Endothelial cell of umbilical vein (primary cell): Measurements from ENCODE around the gene GLRA1. TPM values are rescaled to one million over a fixed set of nuclear protein-coding genes. Genes with fewer than 3 reads are reported as not detected.

ENCODE experiments used
- BruUV-seq: library from RNA; stranded (reverse); fragments of 400-500 nt; replicated peaks from 2 replicates; lab custom pipeline; 2021; lab: Mats Ljungman, UMichigan
- CTCF ChIA-PET: fragments of 300-600, 350-600 bp; sonication (Branson Sonifier 250); formaldehyde crosslinking; loops from one replicate; lab custom pipeline; 2021; ENCODE audit warnings: antibody characterized with exemption, inconsistent platforms; lab: Charles Lee
- POLR2A ChIA-PET: fragments of 300-600, 350-600 bp; sonication (Branson Sonifier 250); formaldehyde crosslinking; loops from one replicate; lab custom pipeline; 2021; ENCODE audit warnings: antibody characterized with exemption, inconsistent platforms; lab: Charles Lee
- DNase-seq: peaks from one replicate; pipeline ENCODE4 v3.0.0-alpha.2; 2011; ENCODE audit warnings: low read depth, low spot score
- FAIRE-seq: peaks from 2 replicates; lab custom pipeline; 2011; peaks lifted over from hg19 to GRCh38; lab: Jason Lieb, UNC
- H2AFZ ChIP-seq: 2 replicates; pipeline ENCODE4 v1.6.0; 2012; ENCODE audit warnings: low read depth, low read length, control low read depth, inconsistent platforms
- H3K27ac ChIP-seq: 2 replicates; pipeline ENCODE4 v1.5.1; 2011; ENCODE audit warnings: low read depth, mild to moderate bottlenecking, control low read depth, low read length, moderate library complexity; ENCODE audit not compliant: insufficient read depth
- H3K27me3 ChIP-seq, 2 experiments: 2 replicates each; pipeline versions ENCODE4 v1.6.0 to v1.6.1; 2011; ENCODE audit warnings: low read length in 2 of 2, mixed read lengths in 1 of 2; ENCODE audit not compliant: control insufficient read depth in 2 of 2, insufficient read depth in 2 of 2
- H3K36me3 ChIP-seq, 2 experiments: 2 replicates in 1 of 2; 3 replicates in 1 of 2; pipeline ENCODE4 v1.5.1; 2011; ENCODE audit warnings: low read length in 2 of 2, mild to moderate bottlenecking in 1 of 2, moderate library complexity in 1 of 2; ENCODE audit not compliant: control insufficient read depth in 2 of 2, insufficient read depth in 2 of 2; ENCODE audit errors: extremely low read depth in 1 of 2
- H3K4me1 ChIP-seq: 3 replicates; pipeline ENCODE4 v1.5.1; 2011; ENCODE audit warnings: mild to moderate bottlenecking, low read length; ENCODE audit not compliant: control insufficient read depth, insufficient read depth; ENCODE audit errors: extremely low read depth
- H3K4me2 ChIP-seq: 2 replicates; pipeline ENCODE4 v1.6.1; 2011; ENCODE audit warnings: low read length, control low read depth, mixed read lengths; ENCODE audit not compliant: insufficient read depth
- H3K4me3 ChIP-seq, 3 experiments: fragments of 200-600 bp in 1 of 3; sonication (generic), shearing (Covaris generic) in 1 of 3; replicated peaks in 1 of 3; 2 replicates each; pipeline ENCODE4 v1.5.1; 2011 to 2016; ENCODE audit warnings: control low read depth in 3 of 3, low read length in 3 of 3, mild to moderate bottlenecking in 2 of 3, inconsistent platforms in 1 of 3, low read depth in 1 of 3, moderate library complexity in 1 of 3; ENCODE audit not compliant: insufficient read depth in 1 of 3
- H3K79me2 ChIP-seq: 2 replicates; pipeline ENCODE4 v1.6.0; 2012; ENCODE audit warnings: low read length, inconsistent platforms; ENCODE audit not compliant: control insufficient read depth, insufficient read depth
- H3K9ac ChIP-seq: replicated peaks from 2 replicates; pipeline ENCODE3; 2011; ENCODE audit warnings: low read length, control low read depth; ENCODE audit not compliant: insufficient read depth; ENCODE audit errors: extremely low read depth
- H3K9me1 ChIP-seq: replicated peaks from 3 replicates; pipeline ENCODE4 v1.6.0; 2011; ENCODE audit warnings: mild to moderate bottlenecking, low read length; ENCODE audit not compliant: control insufficient read depth, insufficient read depth; ENCODE audit errors: extremely low read depth
- H3K9me3 ChIP-seq: replicated peaks from 2 replicates; pipeline ENCODE4 v1.5.1; 2012; ENCODE audit warnings: low read length, inconsistent platforms; ENCODE audit not compliant: control insufficient read depth, insufficient read depth
- H4K20me1 ChIP-seq: replicated peaks from 2 replicates; pipeline ENCODE3; 2011; ENCODE audit warnings: mild to moderate bottlenecking, low read length; ENCODE audit not compliant: control insufficient read depth, insufficient read depth; ENCODE audit errors: extremely low read depth
- CTCF ChIP-seq, 2 donors: IDR thresholded peaks; 1 replicate in 1 of 2; 2 replicates in 1 of 2; pipeline ENCODE4 v1.5.1; 2011; ENCODE audit warnings: low read length in 2 of 2, mild to moderate bottlenecking in 2 of 2, moderate library complexity in 2 of 2, control low read depth in 1 of 2, inconsistent platforms in 1 of 2, low read depth in 1 of 2; ENCODE audit not compliant: insufficient read depth in 1 of 2; ENCODE audit errors: extremely low read depth in 1 of 2
- EZH2 ChIP-seq: IDR thresholded peaks from 2 replicates; pipeline ENCODE4 v1.6.1; 2012; ENCODE audit warnings: borderline replicate concordance, low read depth, mild to moderate bottlenecking, moderate library complexity, low read length, inconsistent platforms; ENCODE audit not compliant: severe bottlenecking
- FOS ChIP-seq: IDR thresholded peaks from 2 replicates; pipeline ENCODE4 v1.6.1; 2011; ENCODE audit warnings: mild to moderate bottlenecking, low read length, moderate library complexity, borderline replicate concordance; ENCODE audit not compliant: insufficient read depth
- GATA2 ChIP-seq: IDR thresholded peaks from 2 replicates; pipeline ENCODE4 v1.7.0; 2011; ENCODE audit warnings: low read depth, mild to moderate bottlenecking, moderate library complexity, mixed read lengths, low read length; ENCODE audit not compliant: insufficient read length, insufficient read depth
- JUN ChIP-seq: IDR thresholded peaks from 2 replicates; pipeline ENCODE4 v1.6.1; 2011; ENCODE audit warnings: borderline replicate concordance, low read depth; ENCODE audit not compliant: insufficient read length, insufficient read depth
- MAX ChIP-seq: IDR thresholded peaks from 2 replicates; pipeline ENCODE4 v1.6.1; 2011; ENCODE audit not compliant: insufficient read depth, insufficient read length
- MYC ChIP-seq: IDR thresholded peaks from one replicate; pipeline ENCODE4 v1.6.1; 2011; ENCODE audit warnings: mild to moderate bottlenecking, low read depth, low read length
- POLR2A ChIP-seq: IDR thresholded peaks from 2 replicates; pipeline ENCODE4 v1.6.1; 2012; ENCODE audit warnings: low read depth, mild to moderate bottlenecking, control low read depth, low read length
- POLR2AphosphoS5 ChIP-seq: IDR thresholded peaks from 2 replicates; pipeline ENCODE4 v1.6.1; 2012; ENCODE audit warnings: low read depth, mild to moderate bottlenecking, control low read depth, low read length, moderate library complexity; ENCODE audit not compliant: insufficient read depth
- dilution Hi-C: fragments of 300-500 bp; cut with MboI; formaldehyde crosslinking; loops from one replicate; pipeline ENCODE4 v1.15.0; 2019; ENCODE audit warnings: low sequenced_read_pairs; ENCODE audit not compliant: extremely low pct_ligation_motif_present
- intact Hi-C: fragments of 100-400 bp; cut with micrococcal nuclease; formaldehyde crosslinking; loops from one replicate; pipeline ENCODE4 v1.10.0; 2022
- polyA plus RNA-seq, 4 experiments: library from polyadenylated mRNA; depleted of rRNA in 3 of 4; stranded (reverse) in 3 of 4; unstranded in 1 of 4; fragments of >200 nt; gene quantifications; 2 replicates each; pipeline versions ENCODE4 v1.2.1 to v1.2.3, GENCODE V29; 2011 to 2012; ENCODE audit warnings: missing spikeins in 1 of 4
- total RNA-seq: library from RNA; stranded (reverse); gene quantifications from 2 replicates; pipeline ENCODE4 v1.2.3, GENCODE V29; 2021

The GLRA1 gene
- total and polyA plus RNA-seq, 2 donors (not counting 3 experiments of a cell fraction or from before 2014, with no cell fraction given) = not detected

GRCh38 chr5:151873701-151874100 lies 51.0 kb downstream of the GLRA1 start:
- intact Hi-C loops = no loop called here
- no peaks in the 10 kb centered on the region for H3K9me3 ChIP-seq
- no peaks in the 10 kb centered on the region for H3K79me2 ChIP-seq
- no peak overlapping the region for H3K4me2 ChIP-seq
- H3K4me1 ChIP-seq = no peaks in the 10 kb centered on the region
- no peak overlapping the region for H3K27ac ChIP-seq
- no peaks in the 10 kb centered on the region for H3K27me3 ChIP-seq
- H3K4me3 ChIP-seq = no peak overlapping the region
- CTCF ChIA-PET = no interaction called here
- H3K36me3 ChIP-seq = no peaks in the 10 kb centered on the region
- no peak for FAIRE-seq
- H4K20me1 ChIP-seq = no peaks in the 10 kb centered on the region
- dilution Hi-C loops = no loop called here
- TF ChIP-seq EZH2 = no peak
- TF ChIP-seq GATA2 = no peak
- no peak for TF ChIP-seq POLR2AphosphoS5
- no peak for TF ChIP-seq CTCF (IDR thresholded peaks at IDR 0.05; ENCODE audit: extremely low read depth in 1 of 2, insufficient read depth in 1 of 2, low read depth in 1 of 2, low read length in 2 of 2)
- no peak for TF ChIP-seq MYC
- TF ChIP-seq MAX = no peak
- no peak for TF ChIP-seq POLR2A
- TF ChIP-seq JUN = no peak
- no peak for TF ChIP-seq FOS
- H3K9ac ChIP-seq = no peak overlapping the region
- POLR2A ChIA-PET = no interaction called here
- no TSS peak for BruUV-seq
- no peak for DNase-seq
- H3K9me1 ChIP-seq = no peaks in the 10 kb centered on the region
- H2AFZ ChIP-seq = no peak overlapping the region
